ENCODE measurements around the gene FNDC7.

- TF ChIP-seq NR2C2 (IDR thresholded peaks at IDR 0.05; ENCODE audit: borderline replicate concordance, control insufficient read depth, insufficient read length, low read depth) (no peak), CTCF (IDR thresholded peaks at IDR 0.05 in 2 of 3, conservative IDR thresholded peaks at IDR 0.05 in 1 of 3; ENCODE audit: control insufficient read depth in 2 of 3, extremely low read depth in 1 of 3, insufficient read depth in 1 of 3, low read depth in 3 of 3, low read length in 3 of 3) (peak; percentile 33 to 58 (median 36)), MAX (IDR thresholded peaks at IDR 0.05; ENCODE audit: low read depth, low read length) (no peak), RFX5 (IDR thresholded peaks at IDR 0.05; ENCODE audit: low read depth, low read length) (no peak), SRF (IDR thresholded peaks at IDR 0.05; ENCODE audit: low read depth in 2 of 2, low read length in 2 of 2) (no peak), SP1 (IDR thresholded peaks at IDR 0.05; ENCODE audit: low read depth, low read length) (no peak), GABPA (IDR thresholded peaks at IDR 0.05; ENCODE audit: low read depth) (no peak), POLR2A (IDR thresholded peaks at IDR 0.05; ENCODE audit: low read depth, low read length) (no peak), CBFB (IDR thresholded peaks at IDR 0.05; ENCODE audit: low read depth) (no peak), STAT3 (IDR thresholded peaks at IDR 0.05; ENCODE audit: low read depth, low read length) (no peak)
Measured at GRCh38 chr1:108708691-108709660, 3.7 kb upstream of the FNDC7 start.
